ENCODE results near the gene BLID.

BLID gene

GRCh38 chr11:122115524-122116379, at the start of gene BLID:
Gene BLID (minus strand): TSS chr11:122116215. CDS start chr11:122115922, 293 bp downstream.
- no peak for DNase-seq

- DNase-seq: no peak
Observed at GRCh38 chr11:122163053-122163819, 47.2 kb upstream of the BLID start.

- DNase-seq: no peak
Observed at GRCh38 chr11:122162095-122162494, 46.1 kb upstream of the BLID start.

GRCh38 chr11:122160841-122161590, 45.0 kb upstream of the BLID start:
- DNase-seq: no peak

GRCh38 chr11:122159861-122160260, 43.8 kb upstream of the BLID start:
- DNase-seq: no peak

- DNase-seq: no peak
Observed at GRCh38 chr11:122159173-122159721, 43.2 kb upstream of the BLID start.

- DNase-seq: no peak
Observed at GRCh38 chr11:122158171-122158570, 42.2 kb upstream of the BLID start.

GRCh38 chr11:122157653-122158161, 41.7 kb upstream of the BLID start:
- DNase-seq: no peak

GRCh38 chr11:122156940-122157382, 40.9 kb upstream of the BLID start:
- DNase-seq: no peak

- DNase-seq: no peak
Observed at GRCh38 chr11:122155765-122156527, 39.9 kb upstream of the BLID start.

GRCh38 chr11:122154994-122155393, 39.0 kb upstream of the BLID start:
- no peak for DNase-seq

- DNase-seq: no peak
Observed at GRCh38 chr11:122154227-122154626, 38.2 kb upstream of the BLID start.

- DNase-seq: no peak
Observed at GRCh38 chr11:122153746-122154145, 37.7 kb upstream of the BLID start.

- no peak for DNase-seq
Observed at GRCh38 chr11:122150216-122151124, 34.5 kb upstream of the BLID start.

- DNase-seq: no peak
Observed at GRCh38 chr11:122149202-122149601, 33.2 kb upstream of the BLID start.

GRCh38 chr11:122146475-122146874, 30.5 kb upstream of the BLID start:
- DNase-seq: no peak

GRCh38 chr11:122145715-122146274, 29.8 kb upstream of the BLID start:
- no peak for DNase-seq

GRCh38 chr11:122144752-122145151, 28.7 kb upstream of the BLID start:
- DNase-seq: no peak

- DNase-seq: no peak
Observed at GRCh38 chr11:122141725-122142124, 25.7 kb upstream of the BLID start.

- no peak for DNase-seq
Observed at GRCh38 chr11:122140500-122140899, 24.5 kb upstream of the BLID start.

- no peak for DNase-seq
Observed at GRCh38 chr11:122139595-122139866, 23.5 kb upstream of the BLID start.
